IMR-90 (cell line): ENCODE results near the gene SORL1. TPM values are rescaled to one million over a fixed set of nuclear protein-coding genes. Genes with fewer than 3 reads are reported as not detected.

Experiments
- ATAC-seq: fragments of 200-7000 bp; cut with Tn5 transposase; 2 replicates; pipeline ENCODE4 v1.9.1; 2020; ENCODE audit warnings: low read depth, mild to moderate bottlenecking, moderate library complexity
- BruUV-seq: library from RNA; stranded (reverse); fragments of 400-500 nt; replicated peaks from 2 replicates; lab custom pipeline; 2021; lab: Mats Ljungman, UMichigan
- CTCF ChIA-PET: fragments of 300-600 bp; formaldehyde crosslinking; extraction: SDS; loops from one replicate; lab custom pipeline; 2021; ENCODE audit warnings: antibody characterized with exemption; lab: Yijun Ruan, JAX
- POLR2A ChIA-PET: fragments of 300-600 bp; sonication (Branson Sonifier 250); formaldehyde crosslinking; loops from one replicate; lab custom pipeline; 2022; ENCODE audit warnings: antibody characterized with exemption; ENCODE audit not compliant: unreplicated experiment; lab: Charles Lee
- DNase-seq: peaks from one replicate; pipeline ENCODE4 v3.0.0; 2013
- H2AFZ ChIP-seq: replicated peaks from 2 replicates; pipeline ENCODE3; 2013; ENCODE audit warnings: low read length, mild to moderate bottlenecking; ENCODE audit not compliant: poor library complexity
- H2AK5ac ChIP-seq: 2 replicates; pipeline ENCODE4 v1.6.1; 2013; ENCODE audit warnings: low read depth, low read length, inconsistent platforms
- H2AK9ac ChIP-seq: replicated peaks from 2 replicates; pipeline ENCODE3; 2013; ENCODE audit warnings: mild to moderate bottlenecking, low read depth, low read length, moderate library complexity; ENCODE audit not compliant: poor library complexity
- H2BK120ac ChIP-seq: 2 replicates; pipeline ENCODE4 v1.6.1; 2013; ENCODE audit warnings: low read depth, low read length, inconsistent platforms
- H2BK15ac ChIP-seq: 3 replicates; pipeline ENCODE4 v1.6.1; 2013; ENCODE audit warnings: low read depth, low read length, inconsistent platforms
- H2BK20ac ChIP-seq: 2 replicates; pipeline ENCODE4 v1.6.1; 2013; ENCODE audit warnings: low read depth, mild to moderate bottlenecking, inconsistent platforms, low read length, moderate library complexity
- H2BK5ac ChIP-seq: 2 replicates; pipeline ENCODE4 v1.6.1; 2013; ENCODE audit warnings: mild to moderate bottlenecking, low read depth, low read length, inconsistent platforms; ENCODE audit not compliant: poor library complexity, severe bottlenecking
- H3K14ac ChIP-seq: replicated peaks from 2 replicates; pipeline ENCODE4 v1.6.1; 2013; ENCODE audit warnings: low read depth, low read length, inconsistent platforms
- H3K18ac ChIP-seq: 2 replicates; pipeline ENCODE4 v1.6.1; 2013; ENCODE audit warnings: low read depth, low read length, control low read depth
- H3K23ac ChIP-seq: 2 replicates; pipeline ENCODE4 v1.6.1; 2013; ENCODE audit warnings: low read depth, low read length, inconsistent platforms
- H3K27ac ChIP-seq: 2 replicates; pipeline ENCODE4 v1.5.1; 2013; ENCODE audit warnings: mild to moderate bottlenecking, control low read depth, low read length; ENCODE audit not compliant: insufficient read depth
- H3K27me3 ChIP-seq: 2 replicates; pipeline ENCODE4 v1.6.1; 2013; ENCODE audit warnings: low read length; ENCODE audit not compliant: control insufficient read depth, insufficient read depth
- H3K36me3 ChIP-seq: 2 replicates; pipeline ENCODE4 v1.6.1; 2013; ENCODE audit warnings: low read length, mixed read lengths; ENCODE audit not compliant: control insufficient read depth, insufficient read depth
- H3K4ac ChIP-seq: 2 replicates; pipeline ENCODE4 v1.6.1; 2013; ENCODE audit warnings: low read depth, low read length, inconsistent platforms
- H3K4me1 ChIP-seq: 2 replicates; pipeline ENCODE4 v1.6.1; 2013; ENCODE audit warnings: low read length, mixed read lengths; ENCODE audit not compliant: control insufficient read depth, insufficient read depth
- H3K4me2 ChIP-seq: 2 replicates; pipeline ENCODE4 v1.6.1; 2013; ENCODE audit warnings: low read depth, mild to moderate bottlenecking, control low read depth, low read length, moderate library complexity
- H3K4me3 ChIP-seq: 2 replicates; pipeline ENCODE4 v1.5.1; 2013; ENCODE audit warnings: low read depth, mild to moderate bottlenecking, control low read depth, low read length, moderate library complexity; ENCODE audit not compliant: insufficient read depth
- H3K56ac ChIP-seq: 2 replicates; pipeline ENCODE4 v1.6.1; 2013; ENCODE audit warnings: low read length, inconsistent platforms; ENCODE audit not compliant: insufficient read depth; ENCODE audit errors: extremely low read depth
- H3K79me1 ChIP-seq, 2 experiments: 2 replicates each; pipeline ENCODE4 v1.6.1; 2013; ENCODE audit warnings: low read length in 2 of 2, inconsistent platforms in 1 of 2, low read depth in 1 of 2
- H3K9ac ChIP-seq: 2 replicates; pipeline ENCODE4 v1.6.1; 2013; ENCODE audit warnings: low read depth, low read length, control low read depth
- H3K9me1 ChIP-seq: 2 replicates; pipeline ENCODE4 v1.6.1; 2013; ENCODE audit warnings: low read length, inconsistent platforms; ENCODE audit not compliant: insufficient read depth
- H3K9me3 ChIP-seq: 2 replicates; pipeline ENCODE4 v1.6.1; 2013; ENCODE audit warnings: low read length; ENCODE audit not compliant: control insufficient read depth, insufficient read depth
- H4K20me1 ChIP-seq: 2 replicates; pipeline ENCODE4 v1.6.1; 2013; ENCODE audit warnings: low read length, inconsistent platforms; ENCODE audit not compliant: insufficient read depth
- H4K5ac ChIP-seq: 2 replicates; pipeline ENCODE4 v1.6.1; 2013; ENCODE audit warnings: mild to moderate bottlenecking, low read depth, low read length, control low read depth
- H4K8ac ChIP-seq, 2 experiments: 2 replicates each; pipeline ENCODE4 v1.6.1; 2013; ENCODE audit warnings: low read depth in 2 of 2, low read length in 2 of 2, control low read depth in 1 of 2, inconsistent platforms in 1 of 2
- H4K91ac ChIP-seq: 2 replicates; pipeline ENCODE4 v1.6.1; 2013; ENCODE audit warnings: low read depth, low read length, inconsistent platforms; ENCODE audit not compliant: insufficient read depth
- CEBPB ChIP-seq: IDR thresholded peaks from 2 replicates; pipeline ENCODE4 v1.6.1; 2012; ENCODE audit warnings: low read depth, low read length, improper control_type of control experiment
- MAFK ChIP-seq: IDR thresholded peaks from 2 replicates; pipeline ENCODE4 v1.6.1; 2012; ENCODE audit warnings: low read depth, low read length, improper control_type of control experiment
- POLR2A ChIP-seq: IDR thresholded peaks from 2 replicates; pipeline ENCODE4 v1.6.1; 2012; ENCODE audit warnings: mild to moderate bottlenecking, low read depth, low read length
- WGBS, 2 experiments: methylation state at CpG; one replicate each; pipeline versions ENCODE4 v1.1.5 to v1.1.7; 2013; ENCODE audit warnings: missing lambda C conversion rate in 2 of 2; ENCODE audit not compliant: insufficient read length in 1 of 2; ENCODE audit errors: extremely low coverage in 2 of 2; 5-methylcytosine and 5-hydroxymethylcytosine counted together
- dilution Hi-C: fragments of 300-500 bp; cut with HindIII; formaldehyde crosslinking; loops from one replicate; pipeline ENCODE4 v1.14.3; 2018; ENCODE audit warnings: low sequenced_read_pairs; ENCODE audit not compliant: unreplicated experiment
- in situ Hi-C: fragments of 300-500 bp; cut with MboI; formaldehyde crosslinking; loops from 3 replicates; pipeline ENCODE4 v1.14.3; 2019; ENCODE audit warnings: low sequenced_read_pairs, inconsistent platforms, mixed read lengths
- intact Hi-C: fragments of 100-400 bp; cut with micrococcal nuclease; formaldehyde crosslinking; loops from 2 replicates; pipeline ENCODE4 v1.10.0; 2022
- polyA plus RNA-seq, 3 experiments: library from polyadenylated mRNA; depleted of rRNA; stranded (reverse); fragments of >200 nt; gene quantifications; 2 replicates each; pipeline ENCODE4 v1.2.3, GENCODE V29; 2012; ENCODE audit warnings: low replicate concordance in 1 of 3
- total RNA-seq: library from RNA; depleted of rRNA; stranded (reverse); fragments of >200 nt; gene quantifications from 2 replicates; pipeline ENCODE4 v1.2.3, GENCODE V29; 2012

The SORL1 gene
- total and polyA plus RNA-seq, 2 of the 4 experiments (the other 2 are of a cell fraction), result 1.0 to 2.0 TPM

DNA sequence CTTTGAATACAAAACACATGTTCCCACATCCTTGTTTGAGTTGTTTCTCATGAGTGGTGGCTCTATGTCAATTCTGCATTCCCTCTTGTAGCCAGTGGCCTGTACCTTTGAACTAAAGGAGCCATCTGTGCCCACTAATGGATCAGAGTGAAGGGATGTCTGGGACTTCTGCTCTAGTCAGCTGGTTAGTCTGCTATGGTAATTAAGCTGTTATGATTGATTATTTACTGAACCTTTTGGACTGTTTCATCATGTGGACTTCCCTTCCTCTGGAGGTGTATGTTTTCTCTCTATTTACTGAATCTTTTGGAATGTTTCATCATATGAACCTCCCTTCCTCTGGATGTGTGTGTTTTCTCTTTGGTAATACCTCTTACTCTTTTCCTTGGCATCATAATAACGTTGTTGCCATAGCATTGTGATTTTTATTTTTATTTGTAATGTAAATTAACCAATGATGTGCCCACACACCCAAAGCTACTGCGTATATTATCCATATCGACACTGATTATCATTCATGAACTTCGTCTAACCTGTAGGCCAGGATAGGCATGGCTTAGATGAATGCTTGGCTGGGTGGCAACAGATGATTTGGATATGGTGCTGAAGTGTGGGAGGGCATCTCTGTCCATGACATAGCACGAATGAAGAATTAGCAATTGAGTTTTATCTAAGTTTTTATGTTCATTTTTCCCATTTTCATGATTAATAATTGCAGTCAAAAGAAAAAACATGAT, 113.0 kb downstream of the SORL1 start:
- BruUV-seq, result no TSS peak

More for the DNA sequence above, 113.0 kb downstream of the SORL1 start:
- Histone ChIP-seq H4K91ac (no peak overlapping the region), H3K18ac (no peak overlapping the region), H2BK20ac (no peak overlapping the region), H3K4me3 (no peak overlapping the region), H2BK120ac (no peak overlapping the region), H3K4me1 (peaks cover 2% of the 10 kb centered on the region; the same call in 1 of the 2 replicates), H3K27ac (no peak overlapping the region), H3K9me1 (no peaks in the 10 kb centered on the region), H3K14ac (no peak overlapping the region), H4K8ac (no peak overlapping the region), H3K23ac (no peak overlapping the region), H3K27me3 (no peaks in the 10 kb centered on the region; the same call in 1 of the 2 replicates), H3K9ac (no peak overlapping the region), H3K9me3 (no peaks in the 10 kb centered on the region), H3K36me3 (no peaks in the 10 kb centered on the region), H3K4ac (no peak overlapping the region), H2BK5ac (no peak overlapping the region), H2AFZ (no peak overlapping the region), H3K79me1 (no peaks in the 10 kb centered on the region), H2AK5ac (no peak overlapping the region), H4K5ac (no peak overlapping the region), H2AK9ac (no peak overlapping the region), H4K20me1 (no peaks in the 10 kb centered on the region), H2BK15ac (no peak overlapping the region), H3K4me2 (no peak overlapping the region), H3K56ac (no peak overlapping the region)
- ATAC-seq, result no peak
- dilution Hi-C loops, result no loop called here
- in situ Hi-C loops, result no loop called here
- intact Hi-C loops, result no loop called here
- CTCF ChIA-PET, result no interaction called here
- TF ChIP-seq POLR2A, result no peak
- TF ChIP-seq CEBPB, result no peak
- no peak for TF ChIP-seq MAFK
- no CpG with 5 or more reads among the region's 5 CpGs for WGBS, 2 experiments
- no peak for DNase-seq
- POLR2A ChIA-PET, result no interaction called here
